IPS-18a (cell line): ENCODE data around the gene ARL14EPL.

Experiments used
- H3K27ac ChIP-seq: one replicate; pipeline ENCODE4 v1.5.1; 2013; ENCODE audit warnings: low read length
- H3K27me3 ChIP-seq: one replicate; pipeline ENCODE4 v1.6.1; 2013; ENCODE audit warnings: mild to moderate bottlenecking, low read length; ENCODE audit not compliant: control insufficient read depth, insufficient read depth
- H3K36me3 ChIP-seq: one replicate; pipeline ENCODE4 v1.6.1; 2013; ENCODE audit warnings: low read depth, low read length; ENCODE audit not compliant: control insufficient read depth
- H3K4me1 ChIP-seq: one replicate; pipeline ENCODE4 v1.6.1; 2013; ENCODE audit warnings: low read depth, low read length; ENCODE audit not compliant: control insufficient read depth
- H3K4me3 ChIP-seq: one replicate; pipeline ENCODE4 v1.5.1; 2013; ENCODE audit warnings: low read length
- H3K9ac ChIP-seq: one replicate; pipeline ENCODE4 v1.6.1; 2013; ENCODE audit warnings: mild to moderate bottlenecking, low read length, moderate library complexity
- H3K9me3 ChIP-seq: one replicate; pipeline ENCODE4 v1.6.1; 2013; ENCODE audit warnings: low read depth, low read length; ENCODE audit not compliant: control insufficient read depth

Gene ARL14EPL

DNA sequence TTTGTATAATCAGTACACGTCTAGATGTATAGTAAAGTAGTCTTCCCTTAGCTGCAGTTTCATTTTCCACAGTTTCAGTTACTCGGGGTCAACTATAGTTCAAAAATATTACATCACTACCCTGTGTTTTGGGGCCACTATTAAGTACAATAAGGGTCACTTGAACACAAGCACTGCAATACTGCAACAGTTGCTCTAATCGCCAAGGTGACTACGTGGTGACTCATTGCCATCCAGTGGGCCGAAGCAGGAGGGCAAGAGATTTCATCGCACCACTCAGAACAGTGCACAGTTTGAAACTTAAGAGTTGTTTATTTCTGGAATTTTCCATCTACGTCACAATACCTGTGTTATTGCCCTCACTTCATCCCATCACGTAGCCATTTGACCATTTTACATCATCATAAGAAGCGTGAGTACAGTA, at the start of gene ARL14EPL:
Gene ARL14EPL, plus strand, starts transcription at position 379 of the 424 bp plus-strand sequence. CDS start 18,994 bp downstream, outside the sequence.
- H3K36me3 ChIP-seq = no peaks in the 10 kb centered on the region
- no peak within 1 kb of the TSS for H3K9ac ChIP-seq
- peaks cover 5% of the 10 kb centered on the region for H3K4me1 ChIP-seq
- H3K9me3 ChIP-seq = no peaks in the 10 kb centered on the region
- no peaks in the 10 kb centered on the region for H3K27me3 ChIP-seq
- no peak within 1 kb of the TSS for H3K4me3 ChIP-seq
- no peak within 1 kb of the TSS for H3K27ac ChIP-seq

- no peaks in the 10 kb centered on the region for H3K36me3 ChIP-seq
- no peaks in the 10 kb centered on the region for H3K4me1 ChIP-seq
- no peaks in the 10 kb centered on the region for H3K9me3 ChIP-seq
- H3K27me3 ChIP-seq = no peaks in the 10 kb centered on the region
- H3K27ac ChIP-seq = no peak overlapping the region
- no peak overlapping the region for H3K4me3 ChIP-seq
- no peak overlapping the region for H3K9ac ChIP-seq
Measured at GRCh38 chr5:115983519-115983918, 48.8 kb upstream of the ARL14EPL start.

GRCh38 chr5:115985802-115986757, 46.2 kb upstream of the ARL14EPL start:
- H3K9me3 ChIP-seq = no peaks in the 10 kb centered on the region
- no peaks in the 10 kb centered on the region for H3K27me3 ChIP-seq
- no peaks in the 10 kb centered on the region for H3K36me3 ChIP-seq
- no peak overlapping the region for H3K4me3 ChIP-seq
- H3K27ac ChIP-seq = no peak overlapping the region
- no peaks in the 10 kb centered on the region for H3K4me1 ChIP-seq
- no peak overlapping the region for H3K9ac ChIP-seq

DNA sequence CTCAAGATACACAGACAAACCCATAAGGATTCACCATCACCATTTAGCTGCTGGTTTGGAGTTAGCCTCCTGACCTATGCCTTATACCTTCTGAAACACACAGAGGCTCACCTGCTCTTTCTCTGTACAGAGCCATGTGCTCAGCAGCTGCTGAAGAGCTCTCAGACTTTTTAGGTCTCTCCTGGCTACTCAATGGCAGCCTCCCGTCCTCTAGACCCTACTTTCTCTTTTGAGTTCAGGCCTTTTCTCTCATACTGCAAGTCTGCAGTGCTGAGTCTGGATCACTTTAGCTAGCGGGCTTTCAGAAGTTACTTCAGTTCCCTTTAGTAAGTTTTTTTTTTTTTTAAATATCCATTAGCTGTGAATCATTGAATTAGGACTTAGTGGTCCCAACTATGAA, 44.3 kb upstream of the ARL14EPL start:
- Histone ChIP-seq H3K4me1 (no peaks in the 10 kb centered on the region), H3K36me3 (no peaks in the 10 kb centered on the region), H3K9ac (no peak overlapping the region), H3K27me3 (no peaks in the 10 kb centered on the region), H3K4me3 (no peak overlapping the region), H3K9me3 (no peaks in the 10 kb centered on the region), H3K27ac (no peak overlapping the region)

GRCh38 chr5:115992848-115993350, 39.4 kb upstream of the ARL14EPL start:
- H3K4me1 ChIP-seq = no peaks in the 10 kb centered on the region
- H3K9me3 ChIP-seq = no peaks in the 10 kb centered on the region
- H3K9ac ChIP-seq = no peak overlapping the region
- no peaks in the 10 kb centered on the region for H3K27me3 ChIP-seq
- no peaks in the 10 kb centered on the region for H3K36me3 ChIP-seq
- no peak overlapping the region for H3K4me3 ChIP-seq
- no peak overlapping the region for H3K27ac ChIP-seq

GRCh38 chr5:115995351-115995750, 36.9 kb upstream of the ARL14EPL start:
- Histone ChIP-seq H3K36me3 (no peaks in the 10 kb centered on the region), H3K9ac (no peak overlapping the region), H3K4me1 (no peaks in the 10 kb centered on the region), H3K9me3 (no peaks in the 10 kb centered on the region), H3K27me3 (no peaks in the 10 kb centered on the region), H3K27ac (no peak overlapping the region), H3K4me3 (no peak overlapping the region)

GRCh38 chr5:116002116-116002906, 30.0 kb upstream of the ARL14EPL start:
- Histone ChIP-seq H3K9ac (no peak overlapping the region), H3K27ac (no peak overlapping the region), H3K4me1 (no peaks in the 10 kb centered on the region), H3K36me3 (no peaks in the 10 kb centered on the region), H3K27me3 (no peaks in the 10 kb centered on the region), H3K9me3 (no peaks in the 10 kb centered on the region), H3K4me3 (no peak overlapping the region)

DNA sequence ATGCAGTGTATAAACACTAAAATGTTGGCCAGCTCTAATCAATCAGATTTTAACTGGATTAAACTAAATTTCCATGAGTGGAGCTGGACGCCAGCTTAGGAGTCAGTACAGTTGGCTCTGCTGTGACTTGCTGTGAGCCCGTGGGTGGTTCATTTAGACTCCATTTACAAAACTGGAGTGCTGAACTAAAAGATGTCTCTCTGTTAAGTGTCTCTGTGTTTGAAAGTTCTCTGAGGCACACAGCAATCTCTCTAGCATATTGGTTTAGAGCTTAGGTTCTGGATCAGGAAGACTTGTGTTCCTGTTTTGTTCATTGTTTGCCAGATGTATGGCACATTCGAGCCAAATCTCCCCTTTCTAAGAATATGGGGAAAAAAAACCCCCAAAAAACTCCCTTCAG, 28.0 kb upstream of the ARL14EPL start:
- no peaks in the 10 kb centered on the region for H3K27me3 ChIP-seq
- no peak overlapping the region for H3K4me3 ChIP-seq
- H3K9me3 ChIP-seq = no peaks in the 10 kb centered on the region
- H3K27ac ChIP-seq = no peak overlapping the region
- no peaks in the 10 kb centered on the region for H3K36me3 ChIP-seq
- H3K4me1 ChIP-seq = no peaks in the 10 kb centered on the region
- no peak overlapping the region for H3K9ac ChIP-seq

GRCh38 chr5:116009806-116010205, 22.5 kb upstream of the ARL14EPL start:
- H3K27me3 ChIP-seq = no peaks in the 10 kb centered on the region
- H3K9ac ChIP-seq = no peak overlapping the region
- no peaks in the 10 kb centered on the region for H3K9me3 ChIP-seq

DNA sequence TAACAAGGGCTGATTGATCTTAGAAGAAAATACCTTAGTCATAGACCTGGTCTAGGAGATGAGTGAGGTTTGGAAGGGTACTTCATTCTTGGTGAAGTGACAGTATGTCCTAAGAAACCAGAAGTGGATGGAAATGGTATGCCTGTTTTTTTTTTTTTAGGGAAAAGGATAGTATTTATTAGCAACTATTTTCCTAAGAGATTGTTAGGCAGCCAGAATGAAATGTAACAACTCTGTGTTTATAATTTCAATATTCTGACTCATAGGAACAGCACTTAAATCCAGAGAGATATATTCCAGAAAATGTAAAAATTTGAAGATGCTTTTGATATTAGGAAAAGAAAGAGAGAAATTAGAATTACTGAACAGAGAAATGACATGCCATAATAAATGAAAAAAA, 21.2 kb upstream of the ARL14EPL start:
- no peaks in the 10 kb centered on the region for H3K9me3 ChIP-seq
- no peaks in the 10 kb centered on the region for H3K27me3 ChIP-seq
- H3K36me3 ChIP-seq = no peaks in the 10 kb centered on the region
- H3K4me3 ChIP-seq = no peak overlapping the region
- H3K9ac ChIP-seq = no peak overlapping the region
- no peaks in the 10 kb centered on the region for H3K4me1 ChIP-seq
- no peak overlapping the region for H3K27ac ChIP-seq

More at GRCh38 chr5:116009806-116010205, 22.5 kb upstream of the ARL14EPL start:
- H3K4me3 ChIP-seq = no peak overlapping the region
- no peaks in the 10 kb centered on the region for H3K36me3 ChIP-seq
- H3K4me1 ChIP-seq = no peaks in the 10 kb centered on the region
- H3K27ac ChIP-seq = no peak overlapping the region

DNA sequence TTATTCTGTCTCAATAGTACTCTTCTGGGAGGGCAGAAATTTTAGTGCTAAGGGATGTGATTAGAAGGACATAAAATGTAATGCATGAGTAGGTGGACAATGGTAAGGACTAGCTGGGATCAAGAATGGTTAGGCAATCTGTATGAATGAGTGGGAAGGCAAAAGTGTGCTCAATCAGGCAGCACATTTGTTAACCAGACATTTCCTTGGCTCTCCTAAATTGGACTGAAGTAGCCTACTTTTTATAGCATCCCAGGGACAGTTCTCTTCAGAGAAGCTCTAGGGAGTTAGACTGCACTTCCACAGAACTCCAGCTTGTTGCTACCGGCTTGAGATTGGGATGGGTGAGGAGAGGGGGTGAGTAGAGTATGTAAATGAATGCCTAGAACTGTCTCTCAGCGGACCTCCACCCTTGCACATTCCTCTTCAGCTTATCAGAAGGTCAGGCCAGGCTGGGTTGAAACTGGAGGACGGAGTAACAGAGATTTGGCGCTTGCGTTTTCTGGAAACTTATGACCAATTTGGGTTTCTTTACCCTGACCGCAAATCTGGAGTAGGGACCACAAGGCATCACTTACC, 19.0 kb upstream of the ARL14EPL start:
- Histone ChIP-seq H3K27ac (no peak overlapping the region), H3K4me3 (no peak overlapping the region), H3K27me3 (no peaks in the 10 kb centered on the region)

More for the DNA sequence above, 19.0 kb upstream of the ARL14EPL start:
- Histone ChIP-seq H3K4me1 (no peaks in the 10 kb centered on the region), H3K9me3 (no peaks in the 10 kb centered on the region), H3K9ac (no peak overlapping the region), H3K36me3 (no peaks in the 10 kb centered on the region)
